GM19395 (cell line): ENCODE data around the gene SART3.
"Not testable (repeated sequence)": the region's sequence is repeated elsewhere in the genome, so short reads cannot be mapped to it uniquely, and the experiment has no call there.

Experiments used
- ATAC-seq: cut with Tn5 transposase; IDR thresholded peaks from one replicate; pipeline ENCODE4 v1.9.1; 2021; ENCODE audit warnings: mild to moderate bottlenecking, moderate library complexity; ENCODE audit not compliant: unreplicated experiment

Gene SART3

GRCh38 chr12:108597559-108598471 is 36.8 kb upstream of the SART3 start, which contains the start of gene TMEM119:
Gene TMEM119, minus strand, starts transcription at chr12:108598084. Its CDS starts 5,701 bp downstream, at chr12:108592383.
- ATAC-seq: no peak

GRCh38 chr12:108596854-108597558 is 36.0 kb upstream of the SART3 start:
- ATAC-seq: no peak

GRCh38 chr12:108595711-108596647 is 35.0 kb upstream of the SART3 start:
- no peak for ATAC-seq

DNA sequence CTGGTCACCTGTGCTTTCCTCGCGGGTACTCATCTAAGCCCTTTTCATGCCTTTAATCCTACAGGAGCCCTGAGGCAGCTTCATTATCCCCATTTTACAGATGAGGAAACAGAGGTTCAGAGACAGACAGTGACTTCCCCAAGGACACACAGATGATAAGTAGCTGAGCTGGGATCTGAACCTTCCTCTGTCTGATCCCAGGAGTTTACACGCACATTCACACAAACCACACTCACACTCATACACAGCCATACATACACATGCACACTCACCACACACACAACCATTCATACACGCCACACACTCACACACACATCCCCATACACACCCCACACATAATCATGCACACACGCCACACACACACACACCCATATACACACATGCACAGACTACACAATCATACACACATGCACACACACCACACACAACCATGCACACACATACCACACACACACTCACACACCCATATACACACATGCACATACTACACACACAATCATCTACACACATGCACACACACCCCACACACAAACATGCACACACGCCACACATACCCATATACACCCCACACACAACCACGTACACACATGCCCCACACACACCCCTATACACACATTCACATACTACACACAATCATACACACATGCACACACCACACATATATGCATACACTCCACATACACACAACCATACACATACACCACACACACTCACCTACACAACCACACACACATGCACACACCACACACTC is 34.2 kb upstream of the SART3 start:
- ATAC-seq: no peak

GRCh38 chr12:108594323-108594903 is 33.4 kb upstream of the SART3 start:
- ATAC-seq: no peak

- ATAC-seq: no peak
Observed at GRCh38 chr12:108592033-108592909, 31.3 kb upstream of the SART3 start.

DNA sequence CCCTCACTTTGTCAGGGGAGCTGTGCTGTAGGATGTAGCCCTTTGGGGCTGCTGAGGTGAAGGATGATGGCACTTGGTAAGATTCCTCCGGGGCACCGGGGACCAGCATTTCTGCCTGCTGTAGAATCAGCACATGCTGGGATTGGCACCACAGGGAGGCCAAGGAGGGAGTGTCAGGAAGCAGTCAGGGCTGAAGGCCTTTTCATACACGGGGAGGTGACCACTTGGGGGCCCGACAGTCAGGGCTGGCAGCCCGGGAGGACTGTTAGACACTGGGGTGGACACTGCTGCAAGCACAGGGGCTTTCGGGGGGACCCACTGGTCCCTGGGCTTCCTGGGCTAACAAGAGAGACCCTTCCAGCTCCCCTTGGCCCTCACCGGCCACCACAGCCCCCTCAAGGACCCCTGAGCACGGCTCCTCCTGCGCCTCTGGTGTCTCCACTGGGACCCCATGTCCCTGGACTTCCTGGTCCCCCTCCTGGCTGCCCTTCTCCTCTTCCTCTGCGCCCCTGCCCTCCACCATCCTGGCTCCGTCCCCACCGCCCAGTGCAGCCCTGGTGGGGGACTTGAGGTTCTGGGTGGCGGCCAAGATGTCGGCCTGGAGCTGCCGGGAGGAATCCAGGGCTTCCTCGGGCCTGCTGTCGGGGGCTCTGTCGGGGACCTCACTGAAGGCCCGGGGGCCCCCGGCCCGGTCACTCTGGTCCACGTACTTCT is 30.5 kb upstream of the SART3 start:
- no peak for ATAC-seq

DNA sequence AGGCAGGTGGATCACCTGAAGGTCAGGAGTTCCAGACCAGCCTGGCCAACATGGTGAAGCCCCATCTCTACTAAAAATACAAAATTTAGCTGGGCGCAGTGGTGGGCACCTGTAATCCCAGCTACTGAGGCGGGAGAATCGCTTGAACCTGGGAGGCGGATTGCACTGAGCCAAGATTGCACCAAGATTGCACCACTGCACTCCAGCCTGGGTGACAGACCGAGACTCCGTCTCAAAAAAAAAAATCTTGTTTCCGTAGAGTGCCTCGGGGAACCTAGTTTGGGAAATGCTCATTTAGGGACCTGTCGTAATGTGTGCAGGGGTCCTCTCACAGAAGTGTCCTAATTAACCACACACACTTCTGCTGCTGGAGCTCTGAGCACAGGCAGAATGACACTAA is 29.5 kb upstream of the SART3 start:
- not testable (repeated sequence) for ATAC-seq

DNA sequence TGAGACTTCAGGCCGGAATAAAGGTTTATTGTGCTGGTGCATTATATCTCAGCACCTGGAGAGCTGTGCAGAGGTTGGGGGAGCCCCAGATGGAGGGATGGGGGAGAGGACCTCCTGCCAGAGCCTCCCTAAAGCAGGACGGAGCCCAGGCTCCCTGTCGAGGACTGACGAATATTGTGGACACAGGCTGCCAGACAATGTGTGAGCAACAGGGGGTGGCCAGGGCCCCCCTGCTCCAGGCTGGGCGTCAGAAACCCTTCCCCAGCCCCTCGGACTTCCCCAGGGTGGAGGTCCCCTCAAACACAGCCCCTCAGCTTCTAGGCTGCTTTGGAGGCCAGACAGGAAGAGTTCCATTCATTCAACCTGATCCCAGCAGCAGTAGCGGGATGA is 28.9 kb upstream of the SART3 start:
- no peak for ATAC-seq

DNA sequence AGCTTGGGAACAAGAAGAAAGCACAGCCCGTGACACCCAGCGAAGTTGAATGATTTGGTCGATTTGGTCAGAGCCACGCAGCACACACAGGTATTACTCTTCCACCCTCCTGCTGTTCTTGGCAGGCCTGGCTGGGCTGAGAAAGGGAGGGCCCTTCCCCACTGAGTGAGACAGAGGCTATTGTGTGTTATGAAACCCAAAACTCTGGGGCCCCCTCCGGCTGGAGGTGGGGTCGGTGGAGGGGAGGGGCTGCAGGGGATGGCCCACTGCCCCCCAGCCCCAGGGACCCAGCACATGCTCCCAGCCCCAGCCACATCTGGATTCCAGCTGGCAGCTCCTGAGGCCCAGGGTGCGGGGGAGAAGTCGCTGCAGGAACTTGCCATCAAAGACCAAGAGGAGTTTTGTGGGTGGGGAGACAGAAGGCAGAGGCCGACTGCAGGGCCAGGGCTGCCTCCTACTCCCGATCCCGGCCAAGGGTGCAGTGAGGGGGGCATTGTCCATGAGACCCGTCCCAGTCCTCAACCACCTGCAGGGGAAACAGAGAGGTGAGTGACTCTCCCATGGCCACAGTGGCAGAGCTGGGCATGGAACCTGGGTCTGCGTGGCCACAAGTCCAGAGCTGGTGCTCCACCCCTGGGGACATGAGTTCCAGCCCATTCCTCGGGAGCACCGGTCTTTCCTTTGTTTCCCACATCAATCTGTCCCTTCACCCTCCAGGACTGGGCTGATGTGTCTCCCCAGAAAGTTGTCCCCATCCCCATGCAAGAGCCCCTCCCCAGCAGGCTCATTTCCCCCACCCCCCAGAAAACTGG is 28.3 kb upstream of the SART3 start:
- ATAC-seq: no peak

- no peak for ATAC-seq
Observed at GRCh38 chr12:108587826-108588225, 26.9 kb upstream of the SART3 start.

GRCh38 chr12:108586306-108586705 is 25.3 kb upstream of the SART3 start:
- no peak for ATAC-seq

DNA sequence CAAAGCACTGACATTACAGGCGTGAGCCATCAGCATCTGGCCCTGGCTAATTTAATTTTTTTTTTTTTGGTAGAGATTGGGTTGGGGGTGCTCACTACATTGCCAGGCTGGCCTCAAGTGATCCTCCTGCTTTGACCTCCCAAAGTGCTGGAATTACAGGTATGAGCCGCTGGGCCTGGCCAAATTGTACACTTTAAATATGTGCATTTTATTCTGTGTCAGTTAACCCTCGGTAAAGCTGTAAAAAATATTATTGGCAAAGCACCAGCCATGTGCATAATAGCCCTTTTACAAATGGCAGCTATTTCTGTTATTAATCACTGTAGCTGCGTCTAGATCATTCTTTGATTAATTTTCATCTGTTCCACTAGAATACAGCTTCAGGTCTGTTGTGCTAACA is 24.9 kb upstream of the SART3 start:
- no peak for ATAC-seq

- ATAC-seq: no peak
Observed at GRCh38 chr12:108584456-108585065, 23.6 kb upstream of the SART3 start.

GRCh38 chr12:108583991-108584390 is 23.0 kb upstream of the SART3 start:
- no peak for ATAC-seq

GRCh38 chr12:108582978-108583770 is 22.2 kb upstream of the SART3 start:
- ATAC-seq: no peak
